ENCODE results near the gene ACOT6. TPM values are rescaled to one million over a fixed set of nuclear protein-coding genes. Genes with fewer than 3 reads are reported as not detected.

Gene ACOT6
- total and polyA plus RNA-seq, 2 of the 4 experiments (the other 2 are of a cell fraction), result not detected

DNA sequence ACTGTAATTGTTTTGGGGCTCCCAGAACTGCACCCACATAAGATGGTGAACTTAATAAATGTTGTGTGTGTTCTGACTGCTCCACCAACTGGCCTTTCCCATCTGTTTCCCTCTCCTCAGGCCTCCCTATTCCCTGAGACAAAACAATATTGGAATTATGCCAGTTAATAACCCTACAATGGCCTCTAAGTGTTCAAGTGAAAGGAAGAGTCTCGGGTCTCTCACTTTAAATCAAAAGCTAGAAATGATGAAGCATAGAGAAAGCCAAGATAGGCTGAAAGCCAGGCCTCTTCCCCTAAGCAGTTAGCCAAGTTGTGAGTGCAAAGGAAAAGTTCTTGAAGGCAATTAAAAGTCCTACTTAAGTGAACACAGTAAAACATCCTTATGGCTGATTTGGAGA lies 13.4 kb downstream of the ACOT6 start:
- Histone ChIP-seq H3K18ac (ENCODE audit: low read depth, low read length) (no peak overlapping the region), H3K79me1 (ENCODE audit: low read depth in 1 of 2, low read length in 2 of 2) (no peaks in the 10 kb centered on the region), H2AFZ (replicated peaks; ENCODE audit: low read length, poor library complexity) (no peak overlapping the region), H3K9ac (ENCODE audit: low read depth, low read length) (no peak overlapping the region), H2BK20ac (ENCODE audit: low read depth, low read length) (no peak overlapping the region), H3K4me2 (ENCODE audit: low read depth, low read length) (no peak overlapping the region), H2BK5ac (ENCODE audit: low read depth, low read length, poor library complexity, severe bottlenecking) (no peak overlapping the region), H2BK120ac (ENCODE audit: low read depth, low read length) (no peak overlapping the region), H3K4me1 (ENCODE audit: control insufficient read depth, insufficient read depth, low read length) (no peaks in the 10 kb centered on the region), H3K9me3 (ENCODE audit: control insufficient read depth, insufficient read depth, low read length) (no peaks in the 10 kb centered on the region), H4K20me1 (ENCODE audit: insufficient read depth, low read length) (no peaks in the 10 kb centered on the region), H2AK9ac (replicated peaks; ENCODE audit: low read depth, low read length, poor library complexity) (no peak overlapping the region), H3K27ac (ENCODE audit: insufficient read depth, low read length) (no peak overlapping the region), H3K36me3 (ENCODE audit: control insufficient read depth, insufficient read depth, low read length) (no peaks in the 10 kb centered on the region), H2BK15ac (ENCODE audit: low read depth, low read length) (no peak overlapping the region), H3K27me3 (ENCODE audit: control insufficient read depth, insufficient read depth, low read length) (peaks cover 2% of the 10 kb centered on the region; the same call in 1 of the 2 replicates), H3K14ac (replicated peaks; ENCODE audit: low read depth, low read length) (no peak overlapping the region), H3K4me3 (ENCODE audit: insufficient read depth, low read depth, low read length) (no peak overlapping the region), H4K8ac (ENCODE audit: low read depth in 2 of 2, low read length in 2 of 2) (no peak overlapping the region), H4K91ac (ENCODE audit: insufficient read depth, low read depth, low read length) (no peak overlapping the region), H3K9me1 (ENCODE audit: insufficient read depth, low read length) (no peaks in the 10 kb centered on the region), H3K23ac (ENCODE audit: low read depth, low read length) (no peak overlapping the region), H3K56ac (ENCODE audit: extremely low read depth, insufficient read depth, low read length) (no peak overlapping the region), H3K4ac (ENCODE audit: low read depth, low read length) (no peak overlapping the region), H4K5ac (ENCODE audit: low read depth, low read length) (no peak overlapping the region), H2AK5ac (ENCODE audit: low read depth, low read length) (no peak overlapping the region)
- ChIA-PET CTCF (no interaction called here), POLR2A (ENCODE audit: unreplicated experiment) (no interaction called here)
- BruUV-seq (replicated peaks), result no TSS peak
- no CpG with 5 or more reads among the region's 1 CpG for WGBS, 2 experiments (ENCODE audit: extremely low coverage in 2 of 2, insufficient read length in 1 of 2)
- TF ChIP-seq RCOR1 (IDR thresholded peaks at IDR 0.05; ENCODE audit: insufficient replicate concordance, low read length) (no peak), BHLHE40 (IDR thresholded peaks at IDR 0.05; ENCODE audit: low read depth, low read length) (no peak), RFX5 (IDR thresholded peaks at IDR 0.05; ENCODE audit: low read depth, low read length) (no peak), MXI1 (IDR thresholded peaks at IDR 0.05; ENCODE audit: borderline replicate concordance, low read depth, low read length) (no peak)
- intact Hi-C loops (cut with micrococcal nuclease), result no loop called here
- dilution Hi-C loops (cut with HindIII; ENCODE audit: low sequenced_read_pairs, unreplicated experiment), result no loop called here
- DNase-seq (no peak), ATAC-seq (ENCODE audit: low read depth) (no peak)
- in situ Hi-C loops (cut with MboI; ENCODE audit: low sequenced_read_pairs), result no loop called here

Measured in IMR-90 (cell line).